Measurements from ENCODE around the gene CTNNA1. TPM values are rescaled to one million over a fixed set of nuclear protein-coding genes. Genes with fewer than 3 reads are reported as not detected.

Gene CTNNA1
- total and polyA plus RNA-seq, 2 of the 8 experiments (the other 6 are each of a cell fraction or from before 2014, with no cell fraction given) = 115 to 349 TPM

- TF ChIP-seq CTCF (IDR thresholded peaks at IDR 0.05; ENCODE audit: control extremely low read depth in 1 of 3, insufficient read depth in 1 of 3, low read depth in 1 of 3, low read length in 3 of 3) (no peak), NRF1 (IDR thresholded peaks at IDR 0.05; ENCODE audit: low read depth, low read length) (no peak), TAF1 (IDR thresholded peaks at IDR 0.05; ENCODE audit: low read depth, low read length) (no peak), KDM4A (IDR thresholded peaks at IDR 0.05; ENCODE audit: low read depth, low read length, severe bottlenecking) (no peak), POU5F1 (IDR thresholded peaks at IDR 0.05; ENCODE audit: low read depth, low read length) (no peak), PHF8 (conservative IDR thresholded peaks at IDR 0.05; ENCODE audit: low read depth, low read length) (no peak)
These were observed 71.3 kb downstream of the CTNNA1 start (continued) for GRCh38 chr5:138824516-138824915.
